ENCODE measurements around the gene BRD3.

DNA sequence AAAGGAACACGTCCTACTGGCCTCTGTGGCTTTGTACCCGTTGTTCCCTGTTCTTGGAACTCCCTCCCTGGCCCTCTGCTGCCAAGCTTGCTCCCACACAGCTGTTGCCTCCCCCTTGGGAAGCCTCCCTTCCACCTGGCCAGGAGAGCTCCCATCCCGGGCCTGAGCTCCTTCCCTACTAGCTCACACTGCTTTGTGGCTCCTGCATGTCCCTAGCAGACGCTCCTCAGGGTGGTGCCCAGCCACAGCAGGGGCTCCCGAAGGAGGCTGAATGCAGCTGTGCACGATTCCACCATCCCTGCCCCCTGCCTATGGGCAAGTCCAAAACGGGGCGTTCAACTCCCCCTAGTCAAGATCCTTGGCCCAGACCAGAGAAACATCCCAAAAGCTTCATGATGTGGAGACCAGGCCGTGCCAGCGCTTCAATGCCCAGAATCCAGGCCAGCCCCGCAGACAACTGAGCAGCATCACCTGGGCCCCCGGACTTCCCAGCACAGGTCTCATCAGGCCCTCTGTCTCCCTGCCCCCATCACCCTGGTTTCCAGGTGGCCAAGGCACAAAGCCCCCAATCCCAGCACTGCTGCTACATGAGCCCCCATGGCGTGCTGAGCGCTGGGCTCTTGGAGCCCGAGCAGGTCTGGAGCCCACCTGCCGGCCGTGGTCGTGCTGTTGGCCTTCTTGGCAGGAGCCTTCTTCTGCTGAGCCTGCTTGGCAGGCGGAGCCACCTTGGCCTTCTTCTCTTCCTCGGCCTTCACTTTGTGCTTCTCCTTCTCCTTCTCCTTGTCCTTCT, 28.2 kb downstream of the BRD3 start:
- TF ChIP-seq POLR2A (IDR thresholded peaks at IDR 0.05) (no peak), EP300 (IDR thresholded peaks at IDR 0.05) (no peak)
- TF ChIP-seq, protein P1, sequence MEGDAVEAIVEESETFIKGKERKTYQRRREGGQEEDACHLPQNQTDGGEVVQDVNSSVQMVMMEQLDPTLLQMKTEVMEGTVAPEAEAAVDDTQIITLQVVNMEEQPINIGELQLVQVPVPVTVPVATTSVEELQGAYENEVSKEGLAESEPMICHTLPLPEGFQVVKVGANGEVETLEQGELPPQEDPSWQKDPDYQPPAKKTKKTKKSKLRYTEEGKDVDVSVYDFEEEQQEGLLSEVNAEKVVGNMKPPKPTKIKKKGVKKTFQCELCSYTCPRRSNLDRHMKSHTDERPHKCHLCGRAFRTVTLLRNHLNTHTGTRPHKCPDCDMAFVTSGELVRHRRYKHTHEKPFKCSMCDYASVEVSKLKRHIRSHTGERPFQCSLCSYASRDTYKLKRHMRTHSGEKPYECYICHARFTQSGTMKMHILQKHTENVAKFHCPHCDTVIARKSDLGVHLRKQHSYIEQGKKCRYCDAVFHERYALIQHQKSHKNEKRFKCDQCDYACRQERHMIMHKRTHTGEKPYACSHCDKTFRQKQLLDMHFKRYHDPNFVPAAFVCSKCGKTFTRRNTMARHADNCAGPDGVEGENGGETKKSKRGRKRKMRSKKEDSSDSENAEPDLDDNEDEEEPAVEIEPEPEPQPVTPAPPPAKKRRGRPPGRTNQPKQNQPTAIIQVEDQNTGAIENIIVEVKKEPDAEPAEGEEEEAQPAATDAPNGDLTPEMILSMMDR (IDR thresholded peaks at IDR 0.05): no peak

All from tibial nerve (tissue), 4 donors.